H1 (cell line): ENCODE measurements around the gene LSR. TPM values are rescaled to one million over a fixed set of nuclear protein-coding genes. Genes with fewer than 3 reads are reported as not detected.

Source experiments
- CTBP2 ChIP-seq: IDR thresholded peaks from 2 replicates; pipeline ENCODE4 v1.7.0; 2011; ENCODE audit warnings: borderline replicate concordance, mild to moderate bottlenecking, moderate library complexity, mixed read lengths, low read length; ENCODE audit not compliant: insufficient read depth, insufficient read length
- EGR1 ChIP-seq: IDR thresholded peaks from 2 replicates; pipeline ENCODE4 v1.6.1; 2011; ENCODE audit warnings: low read depth, low read length, borderline replicate concordance
- NRF1 ChIP-seq: IDR thresholded peaks from 2 replicates; pipeline ENCODE4 v1.6.1; 2011; ENCODE audit warnings: mild to moderate bottlenecking, low read depth, low read length, improper control_type of control experiment
- polyA plus RNA-seq, 7 experiments: library from polyadenylated mRNA; depleted of rRNA in 3 of 7; stranded (reverse) in 5 of 7; unstranded in 2 of 7; fragments of >200 nt in 5 of 7; fragments of 200-250 nt in 2 of 7; gene quantifications; 1 replicate in 5 of 7; 2 replicates in 1 of 7; 4 replicates in 1 of 7; pipeline versions ENCODE4 v1.2.1 to v1.2.3, GENCODE V29; 2011 to 2013; ENCODE audit warnings: missing spikeins in 2 of 7, mixed read lengths in 2 of 7
- total RNA-seq: library from RNA; stranded (reverse); fragmentation: NEBNext Ultra II Directional; extraction: Animal tissue kit (Norgen Biotek cat#: 25700); gene quantifications from 2 replicates; pipeline ENCODE4 v1.2.1, GENCODE V29; 2021

The LSR gene
- total and polyA plus RNA-seq, 2 of the 8 experiments (the other 6 are each of a cell fraction or from before 2014, with no cell fraction given): 159 to 186 TPM

DNA sequence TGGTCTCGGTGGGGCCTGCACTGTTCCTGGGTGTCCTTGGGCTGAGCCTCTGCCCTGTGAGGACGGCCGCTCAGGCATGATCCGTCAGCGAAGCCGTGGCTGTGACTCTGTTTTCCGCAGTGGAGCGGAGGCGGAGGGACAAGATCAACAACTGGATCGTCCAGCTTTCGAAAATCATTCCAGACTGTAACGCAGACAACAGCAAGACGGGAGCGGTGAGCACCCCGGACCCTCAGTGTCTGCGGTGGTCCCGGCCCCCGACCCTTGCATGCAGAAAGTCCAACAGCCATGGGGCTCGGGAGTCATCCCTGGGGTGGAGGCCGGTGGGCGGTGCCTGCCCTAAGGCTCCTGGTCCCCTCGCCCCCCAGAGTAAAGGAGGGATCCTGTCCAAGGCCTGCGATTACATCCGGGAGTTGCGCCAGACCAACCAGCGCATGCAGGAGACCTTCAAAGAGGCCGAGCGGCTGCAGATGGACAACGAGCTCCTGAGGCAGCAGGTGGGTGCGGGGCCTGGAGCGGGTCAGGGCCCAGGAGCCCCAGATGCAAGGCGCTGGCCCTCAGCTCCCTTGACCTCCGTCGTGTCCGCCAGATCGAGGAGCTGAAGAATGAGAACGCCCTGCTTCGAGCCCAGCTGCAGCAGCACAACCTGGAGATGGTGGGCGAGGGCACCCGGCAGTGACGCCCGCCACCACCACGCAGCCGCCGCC lies 29.9 kb downstream of the LSR start (continued):
- TF ChIP-seq NRF1 (no peak), EGR1 (no peak), CTBP2 (no peak)
